Measurements from ENCODE around the gene PCDHGA10.
"Not testable (repeated sequence)": the region's sequence is repeated elsewhere in the genome, so short reads cannot be mapped to it uniquely, and the experiment has no call there.

The PCDHGA10 gene

GRCh38 chr5:141417494-141418172 is 4.8 kb downstream of the PCDHGA10 start, which contains the start of gene PCDHGB7:
PCDHGB7 (plus strand) TSS chr5:141417677; CDS start chr5:141417860, 183 bp downstream.
- in situ Hi-C loops (cut with HindIII; ENCODE audit: low pct_ligation_motif_present, low pct_unique_long_range_greater_than_20kb, low sequenced_read_pairs) = not testable (repeated sequence)
- DNase-seq = peak; percentile 78

GRCh38 chr5:141419074-141419880 is 6.5 kb downstream of the PCDHGA10 start:
- in situ Hi-C loops (cut with HindIII; ENCODE audit: low pct_ligation_motif_present, low pct_unique_long_range_greater_than_20kb, low sequenced_read_pairs) = no loop called here
- DNase-seq = no peak

- DNase-seq = peak; percentile 1
- in situ Hi-C loops (cut with HindIII; ENCODE audit: low pct_ligation_motif_present, low pct_unique_long_range_greater_than_20kb, low sequenced_read_pairs) = no loop called here
These were observed 8.2 kb downstream of the PCDHGA10 start, which contains the start of gene PCDHGA11 for GRCh38 chr5:141420855-141421488. PCDHGA11 (plus strand) TSS chr5:141421051; CDS start chr5:141421228, 177 bp downstream.

- DNase-seq = no peak
- in situ Hi-C loops (cut with HindIII; ENCODE audit: low pct_ligation_motif_present, low pct_unique_long_range_greater_than_20kb, low sequenced_read_pairs) = no loop called here
These were observed 8.7 kb downstream of the PCDHGA10 start for GRCh38 chr5:141421489-141421855.

GRCh38 chr5:141422742-141423291 is 10.0 kb downstream of the PCDHGA10 start:
- in situ Hi-C loops (cut with HindIII; ENCODE audit: low pct_ligation_motif_present, low pct_unique_long_range_greater_than_20kb, low sequenced_read_pairs) = no loop called here
- DNase-seq = no peak

- in situ Hi-C loops (cut with HindIII; ENCODE audit: low pct_ligation_motif_present, low pct_unique_long_range_greater_than_20kb, low sequenced_read_pairs) = no loop called here
- DNase-seq = no peak
These were observed 15.1 kb downstream of the PCDHGA10 start for GRCh38 chr5:141427783-141428426.

- DNase-seq = no peak
- in situ Hi-C loops (cut with HindIII; ENCODE audit: low pct_ligation_motif_present, low pct_unique_long_range_greater_than_20kb, low sequenced_read_pairs) = no loop called here
These were observed 17.7 kb downstream of the PCDHGA10 start, which contains the start of gene PCDHGA12 for GRCh38 chr5:141430332-141431113. PCDHGA12 (plus strand) TSS chr5:141430507; CDS start chr5:141430760, 253 bp downstream.

GRCh38 chr5:141431286-141431685 is 18.5 kb downstream of the PCDHGA10 start:
- in situ Hi-C loops (cut with HindIII; ENCODE audit: low pct_ligation_motif_present, low pct_unique_long_range_greater_than_20kb, low sequenced_read_pairs) = no loop called here
- no peak for DNase-seq

- in situ Hi-C loops (cut with HindIII; ENCODE audit: low pct_ligation_motif_present, low pct_unique_long_range_greater_than_20kb, low sequenced_read_pairs); DNase-seq: not testable (repeated sequence)
These were observed 19.5 kb downstream of the PCDHGA10 start for GRCh38 chr5:141432308-141432707.

GRCh38 chr5:141432726-141433125 is 19.9 kb downstream of the PCDHGA10 start:
- in situ Hi-C loops (cut with HindIII; ENCODE audit: low pct_ligation_motif_present, low pct_unique_long_range_greater_than_20kb, low sequenced_read_pairs) = not testable (repeated sequence)

GRCh38 chr5:141434006-141434405 is 21.2 kb downstream of the PCDHGA10 start:
- in situ Hi-C loops (cut with HindIII; ENCODE audit: low pct_ligation_motif_present, low pct_unique_long_range_greater_than_20kb, low sequenced_read_pairs) = no loop called here
- DNase-seq = no peak

More at GRCh38 chr5:141432726-141433125, 19.9 kb downstream of the PCDHGA10 start:
- not testable (repeated sequence) for DNase-seq

- no peak for DNase-seq
- in situ Hi-C loops (cut with HindIII; ENCODE audit: low pct_ligation_motif_present, low pct_unique_long_range_greater_than_20kb, low sequenced_read_pairs) = no loop called here
These were observed 24.4 kb downstream of the PCDHGA10 start for GRCh38 chr5:141437221-141437620.

- in situ Hi-C loops (cut with HindIII; ENCODE audit: low pct_ligation_motif_present, low pct_unique_long_range_greater_than_20kb, low sequenced_read_pairs) = no loop called here
- DNase-seq = no peak
These were observed 26.8 kb downstream of the PCDHGA10 start for GRCh38 chr5:141439411-141440141.

GRCh38 chr5:141440341-141440740 is 27.6 kb downstream of the PCDHGA10 start:
- DNase-seq = no peak
- in situ Hi-C loops (cut with HindIII; ENCODE audit: low pct_ligation_motif_present, low pct_unique_long_range_greater_than_20kb, low sequenced_read_pairs) = no loop called here

GRCh38 chr5:141441571-141442170 is 28.9 kb downstream of the PCDHGA10 start:
- in situ Hi-C loops (cut with HindIII; ENCODE audit: low pct_ligation_motif_present, low pct_unique_long_range_greater_than_20kb, low sequenced_read_pairs) = no loop called here

GRCh38 chr5:141465351-141465750 is 52.6 kb downstream of the PCDHGA10 start:
- no peak for DNase-seq
- in situ Hi-C loops (cut with HindIII; ENCODE audit: low pct_ligation_motif_present, low pct_unique_long_range_greater_than_20kb, low sequenced_read_pairs) = no loop called here

More at GRCh38 chr5:141441571-141442170, 28.9 kb downstream of the PCDHGA10 start:
- DNase-seq = no peak
